GM23248 (cell line): ENCODE results near the gene IDH3G. TPM values are rescaled to one million over a fixed set of nuclear protein-coding genes. Genes with fewer than 3 reads are reported as not detected.

Experiments used
- DNase-seq: peaks from one replicate; pipeline ENCODE4 v3.0.0-alpha.2; 2015
- H2AFZ ChIP-seq: fragments of 200-600 bp; sonication (generic); 2 replicates; pipeline ENCODE4 v1.6.1; 2016; ENCODE audit warnings: antibody characterized with exemption
- H3F3A ChIP-seq: fragments of 200-600 bp; sonication (generic); 2 replicates; pipeline ENCODE4 v1.6.1; 2016; ENCODE audit warnings: mild to moderate bottlenecking, antibody characterized with exemption, mixed run types; ENCODE audit not compliant: insufficient read depth
- H3K27ac ChIP-seq: fragments of 200-600 bp; sonication (generic); 2 replicates; pipeline ENCODE4 v1.5.1; 2016; ENCODE audit warnings: mild to moderate bottlenecking
- H3K27me3 ChIP-seq: fragments of 200-600 bp; sonication (generic); replicated peaks from 2 replicates; pipeline ENCODE4 v1.6.1; 2016; ENCODE audit warnings: mild to moderate bottlenecking; ENCODE audit not compliant: insufficient read depth
- H3K36me3 ChIP-seq: fragments of 200-600 bp; sonication (generic); 2 replicates; pipeline ENCODE4 v1.6.1; 2016; ENCODE audit warnings: low read depth, mild to moderate bottlenecking
- H3K4me1 ChIP-seq: fragments of 200-600 bp; sonication (generic); 2 replicates; pipeline ENCODE4 v1.6.1; 2016; ENCODE audit warnings: mild to moderate bottlenecking; ENCODE audit not compliant: insufficient read depth
- H3K4me2 ChIP-seq: fragments of 200-600 bp; sonication (generic); one replicate; pipeline ENCODE4 v1.6.1; 2016; ENCODE audit warnings: mild to moderate bottlenecking; ENCODE audit not compliant: unreplicated experiment
- H3K4me3 ChIP-seq: fragments of 200-600 bp; sonication (generic); 2 replicates; pipeline ENCODE4 v1.5.1; 2016; ENCODE audit warnings: mild to moderate bottlenecking
- H3K79me2 ChIP-seq: fragments of 200-600 bp; sonication (generic); 2 replicates; pipeline ENCODE4 v1.6.1; 2016; ENCODE audit warnings: mild to moderate bottlenecking; ENCODE audit not compliant: insufficient read depth
- H3K9ac ChIP-seq: fragments of 200-600 bp; sonication (generic); 2 replicates; pipeline ENCODE4 v1.6.1; 2016; ENCODE audit warnings: mild to moderate bottlenecking
- H3K9me2 ChIP-seq: fragments of 200-600 bp; sonication (generic); 2 replicates; pipeline ENCODE4 v1.6.1; 2016; ENCODE audit warnings: mixed run types, mild to moderate bottlenecking, moderate library complexity; ENCODE audit not compliant: insufficient read depth
- H3K9me3 ChIP-seq: fragments of 200-600 bp; sonication (generic); one replicate; pipeline ENCODE4 v1.6.1; 2017; ENCODE audit warnings: low read depth
- H4K20me1 ChIP-seq: fragments of 200-600 bp; sonication (generic); 2 replicates; pipeline ENCODE4 v1.6.0; 2016; ENCODE audit not compliant: insufficient read depth
- EZH2 ChIP-seq: fragments of 200-600 bp; sonication (generic); IDR thresholded peaks from 2 replicates; pipeline ENCODE4 v1.6.1; 2018; ENCODE audit warnings: antibody characterized with exemption, mild to moderate bottlenecking; ENCODE audit not compliant: insufficient read depth, poor library complexity, severe bottlenecking
- EZH2phosphoT487 ChIP-seq: fragments of 200-600 bp; sonication (generic); IDR thresholded peaks from 2 replicates; pipeline ENCODE4 v1.6.1; 2018; ENCODE audit warnings: antibody characterized with exemption, moderate library complexity, mild to moderate bottlenecking, low read depth; ENCODE audit not compliant: insufficient read depth
- WGBS, 2 experiments: methylation state at CpG; one replicate each; pipeline ENCODE4 v1.1.6; 2015 to 2017; ENCODE audit warnings: low lambda C conversion rate in 2 of 2, low coverage in 1 of 2; ENCODE audit errors: missing lambda C conversion rate in 2 of 2; 5-methylcytosine and 5-hydroxymethylcytosine counted together
- in situ Hi-C: fragments of 300-500 bp; cut with MboI; formaldehyde crosslinking; loops from 2 replicates; pipeline ENCODE4 v1.15.0; 2020
- polyA plus RNA-seq: library from polyadenylated mRNA; unstranded; fragments of >200 nt; fragmentation: Nextera tagmentation; extraction: Ambion mirVana; gene quantifications from 2 replicates; pipeline ENCODE4 v1.2.1, GENCODE V29; 2016
- total RNA-seq: library from RNA; depleted of rRNA; stranded (reverse); fragments of >200 nt; shearing (Covaris generic); gene quantifications from 2 replicates; pipeline ENCODE4 v1.2.3, GENCODE V29; 2014

The IDH3G gene
- total and polyA plus RNA-seq, 2 experiments from 2014 or later: 83.2 to 88.2 TPM

- 95 to 96% methylated on average over 4 to 8 of the region's 12 CpGs for WGBS, 2 experiments
- H3K27me3 ChIP-seq: no peaks in the 10 kb centered on the region
- no peak for DNase-seq
- H3K4me2 ChIP-seq: no peak overlapping the region
- H3K27ac ChIP-seq: no peak overlapping the region
- H3K4me3 ChIP-seq: no peak overlapping the region
- H3K79me2 ChIP-seq: peaks cover 39% of the 10 kb centered on the region
- H3K9me3 ChIP-seq: no peaks in the 10 kb centered on the region
- no peaks in the 10 kb centered on the region for H3K36me3 ChIP-seq
- H4K20me1 ChIP-seq: no peaks in the 10 kb centered on the region
- in situ Hi-C loops: no loop called here
- no peaks in the 10 kb centered on the region for H3F3A ChIP-seq
- no peak overlapping the region for H3K9ac ChIP-seq
- TF ChIP-seq EZH2phosphoT487: no peak
- TF ChIP-seq EZH2: no peak
- H3K4me1 ChIP-seq: no peaks in the 10 kb centered on the region
- no peaks in the 10 kb centered on the region for H3K9me2 ChIP-seq
- H2AFZ ChIP-seq: no peak overlapping the region
Observed at GRCh38 chrX:153789654-153790053, 4.5 kb downstream of the IDH3G start.

DNA sequence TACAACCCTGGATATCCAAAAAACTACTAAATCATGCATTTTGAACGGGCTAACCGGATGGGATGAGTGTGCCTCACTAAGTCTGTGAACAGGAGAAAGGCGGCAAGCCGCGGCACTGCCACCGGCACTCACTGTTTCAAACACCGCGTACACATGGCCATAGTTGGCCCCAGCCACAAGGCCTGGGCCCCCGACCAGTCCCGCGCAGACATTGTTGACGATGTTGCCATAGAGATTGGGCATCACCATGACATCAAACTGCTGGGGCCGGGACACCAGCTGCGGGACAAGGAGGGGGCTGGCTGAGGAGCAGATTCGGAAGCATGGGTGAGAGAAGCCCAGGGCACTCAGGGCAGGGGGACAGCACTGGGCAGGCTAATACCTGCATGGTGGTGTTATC lies 7.5 kb downstream of the IDH3G start:
- TF ChIP-seq EZH2phosphoT487 (no peak), EZH2 (no peak)
- Histone ChIP-seq H3K27me3 (no peaks in the 10 kb centered on the region), H3K79me2 (peaks cover 15% of the 10 kb centered on the region), H3K36me3 (no peaks in the 10 kb centered on the region), H3F3A (no peaks in the 10 kb centered on the region), H3K4me3 (no peak overlapping the region), H3K9me3 (no peaks in the 10 kb centered on the region), H3K27ac (no peak overlapping the region), H3K9me2 (no peaks in the 10 kb centered on the region), H4K20me1 (no peaks in the 10 kb centered on the region), H3K4me1 (no peaks in the 10 kb centered on the region), H3K9ac (no peak overlapping the region), H2AFZ (no peak overlapping the region), H3K4me2 (no peak overlapping the region)
- WGBS, 2 experiments: 80 to 92% methylated on average over 9 to 14 of the region's 15 CpGs
- in situ Hi-C loops: no loop called here
- no peak for DNase-seq

- Histone ChIP-seq H3K9ac (no peak overlapping the region), H3K4me2 (no peak overlapping the region), H3F3A (no peaks in the 10 kb centered on the region), H2AFZ (no peak overlapping the region), H4K20me1 (no peaks in the 10 kb centered on the region), H3K36me3 (no peaks in the 10 kb centered on the region), H3K9me3 (no peaks in the 10 kb centered on the region), H3K4me1 (no peaks in the 10 kb centered on the region), H3K9me2 (no peaks in the 10 kb centered on the region), H3K27me3 (no peaks in the 10 kb centered on the region), H3K79me2 (no peaks in the 10 kb centered on the region), H3K27ac (no peak overlapping the region), H3K4me3 (no peak overlapping the region)
- in situ Hi-C loops: no loop called here
- TF ChIP-seq EZH2phosphoT487 (no peak), EZH2 (no peak)
- 88 to 98% methylated on average over 12 to 16 of the region's 27 CpGs for WGBS, 2 experiments
- no peak for DNase-seq
Observed at GRCh38 chrX:153784325-153784967, 9.7 kb downstream of the IDH3G start.

GRCh38 chrX:153783378-153784013 lies 10.7 kb downstream of the IDH3G start:
- no peaks in the 10 kb centered on the region for H3K9me2 ChIP-seq

More at GRCh38 chrX:153783378-153784013, 10.7 kb downstream of the IDH3G start:
- no peak for DNase-seq
- Histone ChIP-seq H3K27ac (no peak overlapping the region), H3K4me2 (no peak overlapping the region), H3K9me3 (no peaks in the 10 kb centered on the region), H2AFZ (no peak overlapping the region), H4K20me1 (no peaks in the 10 kb centered on the region), H3K9ac (no peak overlapping the region), H3K36me3 (no peaks in the 10 kb centered on the region), H3F3A (no peaks in the 10 kb centered on the region), H3K79me2 (no peaks in the 10 kb centered on the region), H3K4me1 (no peaks in the 10 kb centered on the region), H3K4me3 (no peak overlapping the region), H3K27me3 (no peaks in the 10 kb centered on the region)
- 85% methylated on average over 11 to 20 of the region's 24 CpGs for WGBS, 2 experiments
- in situ Hi-C loops: no loop called here
- TF ChIP-seq EZH2phosphoT487 (no peak), EZH2 (no peak)
